Type B pancreatic cell (in vitro differentiated cells): ENCODE data around the gene C12orf60. TPM values are rescaled to one million over a fixed set of nuclear protein-coding genes. Genes with fewer than 3 reads are reported as not detected.

Experiments used
- DNase-seq: peaks from one replicate; pipeline ENCODE4 v3.0.0; 2021; ENCODE audit warnings: mixed read lengths; ENCODE audit not compliant: unreplicated experiment; ENCODE audit errors: extremely low spot score
- H3K27ac Mint-ChIP-seq: 2 replicates; pipeline ENCODE4 v1.8.0; 2021; ENCODE audit warnings: mild to moderate bottlenecking, mixed read lengths
- H3K27me3 Mint-ChIP-seq: 2 replicates; pipeline ENCODE4 v1.8.0; 2021; ENCODE audit warnings: mixed read lengths
- H3K36me3 Mint-ChIP-seq: 2 replicates; pipeline ENCODE4 v1.8.0; 2021; ENCODE audit warnings: mixed read lengths
- H3K4me1 Mint-ChIP-seq: one replicate; pipeline ENCODE4 v1.8.0; 2021; ENCODE audit warnings: mixed read lengths; ENCODE audit not compliant: unreplicated experiment
- H3K4me3 Mint-ChIP-seq: 2 replicates; pipeline ENCODE4 v1.8.0; 2021; ENCODE audit warnings: mild to moderate bottlenecking, mixed read lengths
- H3K9me3 Mint-ChIP-seq: 2 replicates; pipeline ENCODE4 v1.8.0; 2021; ENCODE audit warnings: mixed read lengths
- total RNA-seq: library from RNA; stranded (reverse); gene quantifications from 2 replicates; pipeline ENCODE4 v1.2.1, GENCODE V29; 2021; ENCODE audit warnings: low replicate concordance
- TF ChIP-seq, protein P1 (sequence below): fragments of 200-600 bp; sonication (generic); conservative IDR thresholded peaks from 2 replicates; pipeline ENCODE4 v1.5.0; 2021; ENCODE audit warnings: antibody characterized with exemption, mild to moderate bottlenecking

Gene C12orf60
- total RNA-seq, 1 donor from 2014 or later: 2.7 TPM

DNA sequence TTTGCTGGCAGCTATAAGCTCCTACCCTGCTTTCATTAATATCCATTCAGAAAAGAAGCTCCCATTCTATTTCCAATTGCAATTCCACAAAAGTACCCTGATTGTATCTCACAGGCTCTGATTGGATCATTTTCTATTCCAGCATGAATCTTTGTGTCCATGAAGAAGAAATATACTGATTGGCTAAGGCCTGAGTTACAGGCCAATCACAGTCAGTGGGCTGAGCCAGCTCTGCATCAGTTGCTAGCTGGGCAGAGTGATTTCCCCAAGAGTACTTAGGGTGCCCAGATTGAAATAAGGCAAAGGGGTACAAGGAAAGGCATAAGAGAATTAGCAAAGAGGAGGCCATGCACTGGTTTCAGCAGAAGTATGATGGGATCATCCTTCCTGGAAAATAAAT, 25.4 kb downstream of the C12orf60 start:
- Mint-ChIP-seq H3K36me3 (no peaks in the 10 kb centered on the region), H3K4me1 (no peaks in the 10 kb centered on the region), H3K27me3 (no peaks in the 10 kb centered on the region), H3K9me3 (no peaks in the 10 kb centered on the region), H3K4me3 (no peak overlapping the region), H3K27ac (no peak overlapping the region)
- no peak for DNase-seq
- TF ChIP-seq, protein P1, sequence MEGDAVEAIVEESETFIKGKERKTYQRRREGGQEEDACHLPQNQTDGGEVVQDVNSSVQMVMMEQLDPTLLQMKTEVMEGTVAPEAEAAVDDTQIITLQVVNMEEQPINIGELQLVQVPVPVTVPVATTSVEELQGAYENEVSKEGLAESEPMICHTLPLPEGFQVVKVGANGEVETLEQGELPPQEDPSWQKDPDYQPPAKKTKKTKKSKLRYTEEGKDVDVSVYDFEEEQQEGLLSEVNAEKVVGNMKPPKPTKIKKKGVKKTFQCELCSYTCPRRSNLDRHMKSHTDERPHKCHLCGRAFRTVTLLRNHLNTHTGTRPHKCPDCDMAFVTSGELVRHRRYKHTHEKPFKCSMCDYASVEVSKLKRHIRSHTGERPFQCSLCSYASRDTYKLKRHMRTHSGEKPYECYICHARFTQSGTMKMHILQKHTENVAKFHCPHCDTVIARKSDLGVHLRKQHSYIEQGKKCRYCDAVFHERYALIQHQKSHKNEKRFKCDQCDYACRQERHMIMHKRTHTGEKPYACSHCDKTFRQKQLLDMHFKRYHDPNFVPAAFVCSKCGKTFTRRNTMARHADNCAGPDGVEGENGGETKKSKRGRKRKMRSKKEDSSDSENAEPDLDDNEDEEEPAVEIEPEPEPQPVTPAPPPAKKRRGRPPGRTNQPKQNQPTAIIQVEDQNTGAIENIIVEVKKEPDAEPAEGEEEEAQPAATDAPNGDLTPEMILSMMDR: no peak

DNA sequence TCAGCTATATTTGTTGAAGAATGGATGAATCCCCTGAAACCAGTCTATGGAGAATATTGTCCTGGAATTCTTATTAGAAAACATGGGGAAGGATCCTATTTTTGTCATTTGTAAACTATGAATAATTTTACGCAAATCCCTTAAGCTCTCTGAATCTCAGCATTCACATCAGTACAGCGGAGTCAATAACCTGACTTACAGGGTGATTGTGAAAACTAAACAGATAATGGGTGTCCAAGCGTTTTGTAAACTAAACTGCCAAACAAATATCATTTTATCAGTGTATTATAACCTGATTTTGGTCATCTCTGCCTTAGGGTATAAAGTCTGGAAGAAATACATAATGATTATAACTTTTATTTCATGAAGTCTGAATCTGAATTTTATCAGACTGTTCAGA, 29.9 kb downstream of the C12orf60 start:
- Mint-ChIP-seq H3K27ac (no peak overlapping the region), H3K4me3 (no peak overlapping the region), H3K27me3 (no peaks in the 10 kb centered on the region), H3K9me3 (no peaks in the 10 kb centered on the region), H3K4me1 (no peaks in the 10 kb centered on the region), H3K36me3 (no peaks in the 10 kb centered on the region)
- DNase-seq: no peak
- TF ChIP-seq, protein P1: no peak

DNA sequence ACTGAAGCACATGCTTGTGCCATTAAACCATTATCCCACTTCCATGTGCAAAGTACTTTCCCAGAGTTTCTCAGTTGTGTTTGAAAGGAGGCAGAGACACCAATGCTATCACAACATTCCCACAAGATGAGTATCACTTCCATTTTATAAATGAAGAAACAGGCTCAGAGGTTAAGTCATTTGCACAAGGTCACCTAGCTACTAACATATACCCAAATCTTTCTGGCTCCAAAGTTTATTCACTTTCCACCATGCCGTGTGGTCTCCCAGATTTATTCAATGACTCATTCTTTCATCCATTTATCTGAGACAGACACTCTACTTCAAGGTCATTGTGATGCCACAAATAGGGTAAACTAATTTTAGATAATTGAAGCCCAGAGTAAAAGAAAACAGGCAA, 30.5 kb downstream of the C12orf60 start:
- TF ChIP-seq, protein P1: no peak
- no peaks in the 10 kb centered on the region for H3K4me1 Mint-ChIP-seq
- no peak overlapping the region for H3K27ac Mint-ChIP-seq
- H3K4me3 Mint-ChIP-seq: no peak overlapping the region
- H3K36me3 Mint-ChIP-seq: no peaks in the 10 kb centered on the region
- no peaks in the 10 kb centered on the region for H3K9me3 Mint-ChIP-seq
- DNase-seq: no peak
- H3K27me3 Mint-ChIP-seq: no peaks in the 10 kb centered on the region

- Mint-ChIP-seq H3K9me3 (peaks cover 4% of the 10 kb centered on the region), H3K36me3 (no peaks in the 10 kb centered on the region), H3K27ac (no peak overlapping the region), H3K4me1 (no peaks in the 10 kb centered on the region), H3K4me3 (no peak overlapping the region), H3K27me3 (no peaks in the 10 kb centered on the region)
- TF ChIP-seq, protein P1: no peak
- no peak for DNase-seq
Measured at GRCh38 chr12:14834509-14834908, 31.0 kb downstream of the C12orf60 start.

- Mint-ChIP-seq H3K4me3 (no peak overlapping the region), H3K27ac (no peak overlapping the region), H3K9me3 (peaks cover 10% of the 10 kb centered on the region), H3K4me1 (no peaks in the 10 kb centered on the region), H3K27me3 (no peaks in the 10 kb centered on the region), H3K36me3 (peaks cover 5% of the 10 kb centered on the region)
- no peak for DNase-seq
- TF ChIP-seq, protein P1: no peak
Measured at GRCh38 chr12:14836336-14837210, 33.1 kb downstream of the C12orf60 start.
